ENCODE results near the gene ZNF213. TPM values are rescaled to one million over a fixed set of nuclear protein-coding genes. Genes with fewer than 3 reads are reported as not detected.

The ZNF213 gene
- total RNA-seq, 1 donor from 2014 or later = 7.6 TPM

DNA sequence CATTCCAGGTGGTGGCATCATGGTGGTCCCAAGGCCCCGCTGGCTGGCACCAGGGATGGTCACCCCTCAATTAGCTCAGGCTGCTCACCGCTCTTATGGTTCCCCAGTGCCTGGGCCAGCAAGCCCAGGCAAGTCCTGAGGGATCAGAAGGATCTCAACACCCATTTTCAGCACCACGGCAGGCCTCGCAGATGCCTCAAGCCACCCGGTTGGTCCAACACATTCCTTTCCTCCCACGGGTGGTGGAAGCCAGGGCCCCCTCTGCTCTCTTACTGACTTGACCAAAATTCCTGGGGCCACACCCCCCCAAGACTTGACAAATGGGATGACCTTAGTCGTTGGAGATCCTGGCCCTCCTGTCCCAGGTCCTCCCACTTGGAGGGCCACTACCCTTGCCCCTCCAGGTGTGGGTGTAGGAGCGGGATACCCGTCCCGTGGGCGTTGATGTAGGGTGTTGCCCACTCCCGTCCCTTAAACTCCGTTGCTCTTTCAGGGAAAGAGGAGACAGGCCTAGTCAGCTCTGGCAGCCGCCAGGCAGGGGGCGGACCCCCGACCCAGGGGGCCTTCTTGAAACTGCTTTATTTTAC is 16.5 kb upstream of the ZNF213 start:
- H3K27me3 ChIP-seq (ENCODE audit: control insufficient read depth, insufficient read depth, low read length) = no peaks in the 10 kb centered on the region
- no peak for DNase-seq (ENCODE audit: low read depth)
- TF ChIP-seq CTCF (IDR thresholded peaks at IDR 0.05; ENCODE audit: insufficient read depth, low read length, severe bottlenecking) = no peak
- H3K36me3 ChIP-seq (ENCODE audit: control insufficient read depth, insufficient read depth, low read length) = peaks cover 23% of the 10 kb centered on the region
- H3K4me3 ChIP-seq (ENCODE audit: low read depth, low read length) = no peak overlapping the region
- no peak for FAIRE-seq

DNA sequence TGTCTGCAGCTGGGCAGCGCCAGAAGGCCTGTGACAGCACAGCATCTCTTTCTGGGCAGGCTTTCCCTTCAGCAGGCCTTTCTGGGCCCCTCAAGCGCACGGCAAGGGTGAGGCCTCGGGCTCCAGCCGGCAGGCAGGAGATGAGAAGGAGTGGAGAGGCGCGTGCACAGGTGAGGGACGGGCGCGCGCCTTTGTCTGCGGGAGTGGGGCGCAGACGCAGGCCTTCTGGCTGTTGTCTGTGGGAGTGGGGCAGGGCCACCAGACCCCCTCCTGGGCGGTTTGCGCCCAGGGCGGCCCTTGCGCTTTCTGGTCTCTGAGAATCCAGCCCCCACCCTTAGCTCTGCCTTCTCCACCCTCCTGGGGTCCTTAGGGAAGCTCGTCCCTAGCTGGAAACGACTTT is 16.0 kb upstream of the ZNF213 start:
- Histone ChIP-seq H3K36me3 (ENCODE audit: control insufficient read depth, insufficient read depth, low read length) (peaks cover 23% of the 10 kb centered on the region), H3K27me3 (ENCODE audit: control insufficient read depth, insufficient read depth, low read length) (no peaks in the 10 kb centered on the region), H3K4me3 (ENCODE audit: low read depth, low read length) (no peak overlapping the region)
- no peak for TF ChIP-seq CTCF (IDR thresholded peaks at IDR 0.05; ENCODE audit: insufficient read depth, low read length, severe bottlenecking)
- FAIRE-seq = no peak
- no peak for DNase-seq (ENCODE audit: low read depth)

GRCh38 chr16:3119286-3119685 is 15.5 kb upstream of the ZNF213 start:
- DNase-seq (ENCODE audit: low read depth) (no peak), FAIRE-seq (no peak)
- Histone ChIP-seq H3K4me3 (ENCODE audit: low read depth, low read length) (no peak overlapping the region), H3K27me3 (ENCODE audit: control insufficient read depth, insufficient read depth, low read length) (no peaks in the 10 kb centered on the region), H3K36me3 (ENCODE audit: control insufficient read depth, insufficient read depth, low read length) (peaks cover 23% of the 10 kb centered on the region)
- no peak for TF ChIP-seq CTCF (IDR thresholded peaks at IDR 0.05; ENCODE audit: insufficient read depth, low read length, severe bottlenecking)

- FAIRE-seq = no peak
- H3K4me3 ChIP-seq (ENCODE audit: low read depth, low read length) = no peak overlapping the region
- peaks cover 23% of the 10 kb centered on the region for H3K36me3 ChIP-seq (ENCODE audit: control insufficient read depth, insufficient read depth, low read length)
- DNase-seq (ENCODE audit: low read depth) = no peak
- H3K27me3 ChIP-seq (ENCODE audit: control insufficient read depth, insufficient read depth, low read length) = no peaks in the 10 kb centered on the region
- no peak for TF ChIP-seq CTCF (IDR thresholded peaks at IDR 0.05; ENCODE audit: insufficient read depth, low read length, severe bottlenecking)
Observed at GRCh38 chr16:3119701-3120408, 15.0 kb upstream of the ZNF213 start.

DNA sequence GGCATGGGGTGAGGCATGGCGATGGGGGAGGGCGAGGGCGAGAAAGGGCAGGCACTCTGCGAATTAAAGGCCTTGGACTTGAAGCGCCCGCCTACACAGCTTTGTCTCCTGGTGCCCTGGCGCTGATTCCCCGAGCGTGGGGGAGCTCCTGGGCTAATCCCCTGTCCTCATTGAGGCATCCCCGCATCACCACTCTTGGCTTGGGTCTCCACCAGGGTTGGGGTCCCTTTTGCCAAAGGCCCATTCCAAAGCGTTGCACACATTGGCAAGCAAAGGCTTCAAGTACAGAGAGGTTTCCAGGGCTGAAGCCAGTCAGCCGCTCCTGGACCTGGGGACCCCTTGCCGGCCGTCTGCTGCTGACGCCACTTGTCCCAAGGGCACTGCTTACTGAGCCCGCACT is 14.4 kb upstream of the ZNF213 start:
- H3K36me3 ChIP-seq (ENCODE audit: control insufficient read depth, insufficient read depth, low read length) = peaks cover 21% of the 10 kb centered on the region
- no peak for DNase-seq (ENCODE audit: low read depth)
- H3K27me3 ChIP-seq (ENCODE audit: control insufficient read depth, insufficient read depth, low read length) = no peaks in the 10 kb centered on the region
- FAIRE-seq = no peak
- no peak overlapping the region for H3K4me3 ChIP-seq (ENCODE audit: low read depth, low read length)
- no peak for TF ChIP-seq CTCF (IDR thresholded peaks at IDR 0.05; ENCODE audit: insufficient read depth, low read length, severe bottlenecking)

Measured in bronchial epithelial cell (primary cell).